ENCODE data around the gene ATP8A1.
A peak's percentile ranks its signal among the peaks of the same experiment; 100 is the strongest.

The ATP8A1 gene

DNA sequence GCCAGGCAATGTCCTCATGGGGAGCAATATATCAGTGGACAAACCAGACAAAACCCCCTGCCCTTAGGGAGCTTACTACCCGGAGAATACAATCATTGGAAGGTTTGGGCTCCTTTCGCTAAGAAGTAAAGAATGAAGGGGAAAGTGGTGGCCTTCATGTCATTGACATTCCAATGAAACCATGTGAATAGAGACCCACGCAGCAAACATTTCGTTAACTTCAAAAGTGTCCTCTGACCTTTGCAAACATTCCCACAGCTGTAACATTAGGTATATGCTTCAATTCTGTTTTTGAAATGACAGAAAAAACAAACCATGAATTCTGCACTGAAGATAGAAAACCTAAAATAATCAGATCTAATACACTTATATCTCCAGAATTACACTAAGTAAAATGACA lies 7.0 kb downstream of the ATP8A1 start:
- no peak for DNase-seq (ENCODE audit: low read depth)

GRCh38 chr4:42646999-42647541 lies 9.8 kb downstream of the ATP8A1 start:
- DNase-seq (ENCODE audit: low read depth) = no peak

- DNase-seq (ENCODE audit: low read depth) = no peak
These were observed 10.7 kb downstream of the ATP8A1 start for GRCh38 chr4:42646013-42646784.

DNA sequence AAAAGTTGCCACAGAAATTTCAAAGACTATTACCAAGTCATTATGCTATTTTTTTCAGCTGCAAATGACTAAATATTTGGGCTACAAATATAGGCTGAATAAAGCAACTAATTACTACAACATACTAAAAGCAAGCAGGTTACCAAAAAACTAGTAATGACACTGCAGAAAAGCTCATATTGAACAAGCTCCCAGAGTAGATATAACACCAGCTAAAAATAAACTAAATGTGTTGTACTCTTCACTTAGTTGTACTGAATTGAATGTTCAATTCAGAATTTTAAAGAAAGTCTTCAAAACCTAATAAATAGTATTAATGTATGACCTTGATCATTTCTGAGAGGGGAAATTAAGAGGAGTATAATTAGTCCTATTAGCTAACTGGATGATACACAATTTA lies 12.0 kb downstream of the ATP8A1 start:
- DNase-seq (ENCODE audit: low read depth) = no peak

DNA sequence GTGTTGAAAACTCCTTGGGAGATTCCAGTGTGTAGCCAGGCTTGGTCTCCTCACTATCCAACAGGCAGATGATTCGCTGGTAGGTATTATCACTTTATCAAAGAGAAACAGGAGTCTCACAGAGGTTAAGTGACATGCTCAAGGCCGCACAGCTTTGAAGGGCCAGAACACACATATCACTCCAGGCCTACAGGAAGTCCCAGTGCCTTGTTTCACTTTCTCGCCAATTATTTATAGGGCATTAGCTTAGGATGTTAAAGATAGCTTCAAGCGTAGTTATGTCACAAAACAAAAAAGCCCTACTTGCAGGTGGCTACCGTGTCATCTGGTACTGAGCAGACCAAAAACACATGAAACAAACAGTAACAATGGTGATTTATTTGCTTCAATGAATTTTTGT lies 13.2 kb downstream of the ATP8A1 start:
- DNase-seq (ENCODE audit: low read depth) = no peak

DNA sequence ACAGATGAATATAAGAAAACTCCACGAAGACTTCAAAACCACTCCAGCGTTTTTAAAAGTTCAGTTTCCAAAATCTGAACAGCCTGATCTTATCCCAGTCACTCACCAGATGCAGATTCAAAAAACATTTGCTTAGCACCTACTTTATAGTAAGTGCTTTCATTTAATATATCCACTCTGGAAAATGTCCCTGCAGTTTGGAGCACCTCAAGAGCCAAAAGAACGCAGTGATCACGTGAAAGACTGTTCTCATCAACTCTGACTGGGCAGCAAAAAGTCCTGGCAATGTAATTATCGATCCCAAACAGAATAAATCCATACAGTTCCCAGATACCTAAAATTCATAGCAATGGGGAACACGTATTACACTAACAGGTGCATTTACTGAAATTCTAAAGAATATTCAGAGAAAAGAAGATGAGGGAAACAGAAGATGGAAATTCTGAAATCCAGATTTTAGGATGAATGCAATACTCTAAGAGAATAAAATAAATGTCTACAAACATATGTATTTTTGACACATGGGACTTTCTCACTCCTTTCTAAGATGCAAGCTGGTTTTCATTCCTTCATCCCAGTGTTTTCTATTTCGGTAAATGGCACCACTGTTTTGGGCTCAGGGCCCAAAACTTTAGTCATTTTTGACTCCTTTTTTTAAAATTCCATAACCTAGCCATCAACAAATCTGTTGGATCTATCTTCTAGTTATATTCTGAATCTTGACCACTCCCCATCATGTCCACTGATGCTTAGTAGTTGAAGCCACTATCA lies 13.9 kb downstream of the ATP8A1 start:
- DNase-seq (ENCODE audit: low read depth) = no peak

GRCh38 chr4:42642101-42642797 lies 14.7 kb downstream of the ATP8A1 start:
- DNase-seq (ENCODE audit: low read depth) = no peak

DNA sequence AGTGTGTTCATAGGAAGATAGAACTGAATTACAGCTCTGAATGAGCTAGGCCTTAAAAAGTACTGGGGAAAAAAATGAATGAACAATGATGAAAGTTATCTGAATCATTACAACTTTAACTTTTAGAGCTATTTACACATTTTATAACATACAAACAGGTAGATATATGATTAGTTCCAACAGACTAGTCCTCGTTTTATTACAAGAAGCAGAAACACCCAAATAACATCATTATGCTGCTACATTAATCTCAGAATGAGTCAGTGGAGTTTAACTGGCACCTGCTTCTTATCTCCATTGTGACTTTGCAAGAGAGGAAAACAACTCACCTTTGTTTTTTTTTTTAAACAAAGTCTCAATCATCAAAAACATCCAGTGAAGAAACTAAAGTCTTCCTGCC lies 15.2 kb downstream of the ATP8A1 start:
- no peak for DNase-seq (ENCODE audit: low read depth)

DNA sequence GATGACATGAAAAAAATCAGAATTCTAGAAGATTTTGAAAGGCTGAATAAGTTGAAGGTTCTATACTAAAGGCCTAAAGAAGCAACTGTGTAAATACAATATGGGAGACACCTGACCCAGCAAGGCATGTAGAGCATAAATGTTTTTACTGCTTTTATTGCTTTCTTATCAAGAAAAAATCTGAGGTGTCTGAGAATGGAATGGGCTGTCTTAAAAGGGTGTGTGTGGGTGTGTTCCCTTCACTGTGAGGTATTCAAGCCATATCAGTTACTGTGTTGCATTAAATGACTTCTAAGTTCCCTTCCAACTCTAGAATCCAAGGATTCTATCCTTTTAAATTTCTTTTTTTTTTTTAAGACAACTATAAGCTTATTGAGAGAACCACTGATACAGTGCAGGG lies 15.7 kb downstream of the ATP8A1 start:
- no peak for DNase-seq (ENCODE audit: low read depth)

DNA sequence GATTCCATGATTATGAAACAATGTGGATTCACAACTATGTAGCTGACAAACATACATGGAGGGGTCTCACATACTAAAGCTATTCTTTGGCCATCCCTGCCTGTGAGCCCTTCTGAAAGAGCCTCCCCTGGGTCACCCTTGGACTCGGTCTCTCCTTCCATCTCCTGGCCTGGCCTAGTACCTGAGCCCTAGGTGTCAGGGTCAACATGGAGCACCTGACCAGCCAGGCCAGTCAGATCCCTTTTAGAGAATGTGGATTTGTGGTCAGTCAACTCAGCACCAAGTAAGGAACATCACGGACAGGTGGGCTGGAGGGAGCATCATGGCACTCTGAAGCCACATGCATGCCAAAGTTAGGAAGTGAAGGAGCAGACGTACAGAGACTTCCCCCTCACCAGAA lies 16.3 kb downstream of the ATP8A1 start:
- no peak for DNase-seq (ENCODE audit: low read depth)

- no peak for DNase-seq (ENCODE audit: low read depth)
These were observed 17.9 kb downstream of the ATP8A1 start for GRCh38 chr4:42638993-42639392.

- no peak for DNase-seq (ENCODE audit: low read depth)
These were observed 18.6 kb downstream of the ATP8A1 start for GRCh38 chr4:42638321-42638720.

DNA sequence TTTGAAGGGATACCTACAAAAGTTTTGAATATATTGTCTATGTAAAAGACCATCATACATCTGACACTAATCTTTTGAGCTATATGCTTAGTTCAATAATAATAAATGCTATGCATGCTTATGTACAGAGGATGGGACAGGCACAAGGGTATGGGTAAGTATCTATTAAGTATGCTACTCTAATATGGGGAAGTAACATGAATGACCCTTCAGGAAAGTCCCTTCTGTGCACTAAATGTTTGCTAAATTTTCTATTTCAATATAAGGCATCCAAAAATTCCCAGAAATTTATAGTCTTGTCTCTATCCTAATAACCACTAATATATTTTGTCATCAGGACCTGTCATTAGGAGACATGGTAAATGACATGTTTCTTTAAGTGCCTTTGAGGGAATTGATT lies 19.0 kb downstream of the ATP8A1 start:
- no peak for DNase-seq (ENCODE audit: low read depth)

GRCh38 chr4:42637104-42637503 lies 19.8 kb downstream of the ATP8A1 start:
- no peak for DNase-seq (ENCODE audit: low read depth)

- no peak for DNase-seq (ENCODE audit: low read depth)
These were observed 20.3 kb downstream of the ATP8A1 start for GRCh38 chr4:42636645-42636949.

GRCh38 chr4:42633605-42634388 lies 23.1 kb downstream of the ATP8A1 start:
- DNase-seq (ENCODE audit: low read depth) = no peak

GRCh38 chr4:42632653-42633382 lies 24.1 kb downstream of the ATP8A1 start:
- DNase-seq (ENCODE audit: low read depth) = no peak

GRCh38 chr4:42630908-42631307 lies 26.0 kb downstream of the ATP8A1 start:
- DNase-seq (ENCODE audit: low read depth) = no peak

GRCh38 chr4:42628740-42629139 lies 28.2 kb downstream of the ATP8A1 start:
- DNase-seq (ENCODE audit: low read depth) = no peak

DNA sequence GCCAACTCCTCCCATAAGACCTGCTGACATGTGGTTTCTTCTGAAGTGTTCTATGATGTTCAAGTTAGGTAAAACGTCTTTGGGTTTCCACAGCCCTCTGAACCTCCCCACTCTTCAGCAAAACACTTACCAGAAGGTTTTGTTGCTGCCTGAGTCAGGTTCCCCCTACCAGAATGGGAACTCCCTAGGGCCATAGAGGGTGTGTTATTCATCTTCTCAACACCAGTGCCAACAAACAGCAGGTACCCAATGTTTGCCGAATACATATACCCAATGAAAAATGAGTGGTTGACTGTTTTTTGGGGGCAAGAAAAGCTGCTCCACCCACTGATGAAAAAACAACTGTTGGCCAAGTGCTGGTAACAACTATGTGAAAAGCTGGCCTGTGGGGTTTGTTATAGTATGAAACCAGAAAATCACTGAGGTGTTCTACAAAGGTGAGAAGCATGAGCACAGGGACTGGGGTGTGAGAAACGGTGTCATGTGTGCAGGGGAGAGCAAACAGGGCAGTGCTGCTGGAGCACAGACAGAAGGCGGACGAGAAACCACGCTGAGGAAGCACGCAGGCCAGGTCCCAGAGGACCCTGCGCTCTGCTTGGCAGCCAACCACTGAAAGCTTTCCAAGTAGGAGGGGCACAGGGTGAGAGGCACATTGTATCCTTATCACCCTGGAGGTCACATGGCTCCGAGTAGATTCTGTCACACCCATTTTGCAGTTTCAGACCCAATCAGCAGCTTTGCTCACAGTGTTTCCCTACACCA lies 28.8 kb downstream of the ATP8A1 start:
- peak; percentile 24 for DNase-seq (ENCODE audit: low read depth)
